Measurements from ENCODE around the gene GGA1. TPM values are rescaled to one million over a fixed set of nuclear protein-coding genes. Genes with fewer than 3 reads are reported as not detected.

Gene GGA1
- total and polyA plus RNA-seq, 2 experiments from 2014 or later: 29.7 TPM

GRCh38 chr22:37675930-37676735 lies 67.5 kb downstream of the GGA1 start:
- Histone ChIP-seq H3K4me1 (ENCODE audit: insufficient read depth) (peaks cover 14% of the 10 kb centered on the region), H3K9ac (peak overlapping the region; percentile 85), H3K27me3 (replicated peaks; ENCODE audit: insufficient read depth) (no peaks in the 10 kb centered on the region), H3K9me3 (ENCODE audit: low read depth) (no peaks in the 10 kb centered on the region), H3K4me2 (ENCODE audit: unreplicated experiment) (peak overlapping the region; percentile 100), H3K79me2 (ENCODE audit: insufficient read depth) (peaks cover 33% of the 10 kb centered on the region), H3K9me2 (ENCODE audit: insufficient read depth) (no peaks in the 10 kb centered on the region), H3K27ac (peak overlapping the region; percentile 82), H3F3A (ENCODE audit: insufficient read depth) (peaks cover 35% of the 10 kb centered on the region), H2AFZ (no peak overlapping the region), H3K36me3 (ENCODE audit: low read depth) (peaks cover 19% of the 10 kb centered on the region), H3K4me3 (peak overlapping the region; percentile 89), H4K20me1 (ENCODE audit: insufficient read depth) (peaks cover 8% of the 10 kb centered on the region; the same call in 1 of the 2 replicates)
- TF ChIP-seq EZH2 (IDR thresholded peaks at IDR 0.05; ENCODE audit: insufficient read depth, poor library complexity, severe bottlenecking) (no peak), EZH2phosphoT487 (IDR thresholded peaks at IDR 0.05; ENCODE audit: insufficient read depth, low read depth) (no peak)
- WGBS, 2 experiments (ENCODE audit: low coverage in 1 of 2, low lambda C conversion rate in 2 of 2, missing lambda C conversion rate in 2 of 2): 2 to 3% methylated on average over 12 to 16 of the region's 17 CpGs
- peak; percentile 68 for DNase-seq
- in situ Hi-C loops (cut with MboI): no loop called here

DNA sequence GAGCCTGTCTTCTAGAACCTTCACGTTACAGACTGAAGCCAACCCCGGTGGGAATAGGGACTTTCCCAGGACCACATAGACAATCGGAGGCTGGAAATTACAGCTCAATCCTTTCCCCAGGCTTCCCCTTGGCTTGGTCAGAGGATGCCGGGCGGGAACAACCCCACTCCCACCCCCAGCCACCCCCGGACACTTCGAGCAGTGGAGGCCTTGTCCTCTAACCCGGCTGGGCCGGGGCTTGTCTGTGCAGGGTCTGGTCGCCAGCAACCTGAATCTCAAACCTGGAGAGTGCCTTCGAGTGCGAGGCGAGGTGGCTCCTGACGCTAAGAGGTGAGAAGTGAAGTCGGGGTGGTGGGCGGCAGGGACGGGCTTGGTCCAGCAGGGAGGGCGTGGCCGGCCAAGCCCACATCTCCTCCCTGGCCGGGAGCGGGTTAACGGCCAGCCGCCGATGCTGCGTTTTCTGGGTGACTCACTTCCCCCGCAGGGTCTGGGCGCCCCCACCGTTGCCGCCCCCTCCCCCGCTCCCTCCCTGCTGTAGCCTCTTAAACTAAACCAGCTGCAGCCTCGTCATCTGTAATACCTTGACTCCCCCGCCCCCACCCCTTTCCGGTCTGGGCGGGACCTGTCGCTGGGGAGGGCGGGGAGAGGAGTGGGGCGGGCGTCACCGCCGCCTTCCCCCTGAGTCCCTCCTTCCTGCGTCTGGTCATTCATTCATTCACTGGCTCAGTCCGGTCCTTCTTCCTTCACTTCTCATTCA lies 68.3 kb downstream of the GGA1 start:
- H3K9me2 ChIP-seq (ENCODE audit: insufficient read depth): no peaks in the 10 kb centered on the region
- H3K27ac ChIP-seq: peak overlapping the region; percentile 82
- H2AFZ ChIP-seq: no peak overlapping the region
- H3K4me3 ChIP-seq: peak overlapping the region; percentile 89
- H3F3A ChIP-seq (ENCODE audit: insufficient read depth): peaks cover 38% of the 10 kb centered on the region
- H3K4me1 ChIP-seq (ENCODE audit: insufficient read depth): peaks cover 14% of the 10 kb centered on the region
- H3K27me3 ChIP-seq (replicated peaks; ENCODE audit: insufficient read depth): no peaks in the 10 kb centered on the region
- H3K79me2 ChIP-seq (ENCODE audit: insufficient read depth): peaks cover 33% of the 10 kb centered on the region
- H3K4me2 ChIP-seq (ENCODE audit: unreplicated experiment): peak overlapping the region; percentile 100
- peak overlapping the region; percentile 85 for H3K9ac ChIP-seq
- DNase-seq: peak; percentile 99
- in situ Hi-C loops (cut with MboI): no loop called here
- WGBS, 2 experiments (ENCODE audit: low coverage in 1 of 2, low lambda C conversion rate in 2 of 2, missing lambda C conversion rate in 2 of 2): 1% methylated on average over 19 to 35 of the region's 42 CpGs
- no peak for TF ChIP-seq EZH2 (IDR thresholded peaks at IDR 0.05; ENCODE audit: insufficient read depth, poor library complexity, severe bottlenecking)
- TF ChIP-seq EZH2phosphoT487 (IDR thresholded peaks at IDR 0.05; ENCODE audit: insufficient read depth, low read depth): no peak
- peaks cover 8% of the 10 kb centered on the region; the same call in 1 of the 2 replicates for H4K20me1 ChIP-seq (ENCODE audit: insufficient read depth)
- H3K36me3 ChIP-seq (ENCODE audit: low read depth): peaks cover 19% of the 10 kb centered on the region
- H3K9me3 ChIP-seq (ENCODE audit: low read depth): no peaks in the 10 kb centered on the region

- Histone ChIP-seq H3F3A (ENCODE audit: insufficient read depth) (peaks cover 38% of the 10 kb centered on the region), H3K27me3 (replicated peaks; ENCODE audit: insufficient read depth) (no peaks in the 10 kb centered on the region), H3K9me2 (ENCODE audit: insufficient read depth) (no peaks in the 10 kb centered on the region), H4K20me1 (ENCODE audit: insufficient read depth) (peaks cover 8% of the 10 kb centered on the region; the same call in 1 of the 2 replicates), H3K9me3 (ENCODE audit: low read depth) (no peaks in the 10 kb centered on the region), H3K9ac (peak overlapping the region; percentile 85), H2AFZ (no peak overlapping the region), H3K4me1 (ENCODE audit: insufficient read depth) (peaks cover 14% of the 10 kb centered on the region), H3K27ac (peak overlapping the region; percentile 82), H3K4me2 (ENCODE audit: unreplicated experiment) (peak overlapping the region; percentile 100), H3K79me2 (ENCODE audit: insufficient read depth) (peaks cover 33% of the 10 kb centered on the region), H3K36me3 (ENCODE audit: low read depth) (peaks cover 19% of the 10 kb centered on the region), H3K4me3 (peak overlapping the region; percentile 89)
- DNase-seq: no peak
- in situ Hi-C loops (cut with MboI): no loop called here
- no peak for TF ChIP-seq EZH2 (IDR thresholded peaks at IDR 0.05; ENCODE audit: insufficient read depth, poor library complexity, severe bottlenecking)
- TF ChIP-seq EZH2phosphoT487 (IDR thresholded peaks at IDR 0.05; ENCODE audit: insufficient read depth, low read depth): no peak
- 30 to 33% methylated on average over 15 of the region's 15 CpGs for WGBS, 2 experiments (ENCODE audit: low coverage in 1 of 2, low lambda C conversion rate in 2 of 2, missing lambda C conversion rate in 2 of 2)
These were observed 68.9 kb downstream of the GGA1 start for GRCh38 chr22:37677493-37677974.

- WGBS, 2 experiments (ENCODE audit: low coverage in 1 of 2, low lambda C conversion rate in 2 of 2, missing lambda C conversion rate in 2 of 2): 52 to 56% methylated on average over 16 to 18 of the region's 18 CpGs
These were observed 69.7 kb downstream of the GGA1 start for GRCh38 chr22:37678372-37678771.

More at GRCh38 chr22:37678372-37678771, 69.7 kb downstream of the GGA1 start:
- TF ChIP-seq EZH2phosphoT487 (IDR thresholded peaks at IDR 0.05; ENCODE audit: insufficient read depth, low read depth) (no peak), EZH2 (IDR thresholded peaks at IDR 0.05; ENCODE audit: insufficient read depth, poor library complexity, severe bottlenecking) (no peak)
- peaks cover 8% of the 10 kb centered on the region; the same call in 1 of the 2 replicates for H4K20me1 ChIP-seq (ENCODE audit: insufficient read depth)
- H3K9me2 ChIP-seq (ENCODE audit: insufficient read depth): no peaks in the 10 kb centered on the region
- H3K9ac ChIP-seq: peak overlapping the region; percentile 85
- peak overlapping the region; percentile 89 for H3K4me3 ChIP-seq
- peak overlapping the region; percentile 82; the same call in 1 of the 2 replicates for H3K27ac ChIP-seq
- in situ Hi-C loops (cut with MboI): no loop called here
- H3K79me2 ChIP-seq (ENCODE audit: insufficient read depth): peaks cover 33% of the 10 kb centered on the region
- H3K4me2 ChIP-seq (ENCODE audit: unreplicated experiment): peak overlapping the region; percentile 100
- DNase-seq: no peak
- no peaks in the 10 kb centered on the region for H3K27me3 ChIP-seq (replicated peaks; ENCODE audit: insufficient read depth)
- H2AFZ ChIP-seq: no peak overlapping the region
- peaks cover 14% of the 10 kb centered on the region for H3K4me1 ChIP-seq (ENCODE audit: insufficient read depth)
- H3K9me3 ChIP-seq (ENCODE audit: low read depth): no peaks in the 10 kb centered on the region
- H3F3A ChIP-seq (ENCODE audit: insufficient read depth): peaks cover 38% of the 10 kb centered on the region
- peaks cover 19% of the 10 kb centered on the region for H3K36me3 ChIP-seq (ENCODE audit: low read depth)
